GM23248 (cell line): Measurements from ENCODE around the gene ZNF8.
"Not testable (repeated sequence)": the region's sequence is repeated elsewhere in the genome, so short reads cannot be mapped to it uniquely, and the experiment has no call there.

Source experiments
- EZH2 ChIP-seq: fragments of 200-600 bp; sonication (generic); IDR thresholded peaks from 2 replicates; pipeline ENCODE4 v1.6.1; 2018; ENCODE audit warnings: antibody characterized with exemption, mild to moderate bottlenecking; ENCODE audit not compliant: insufficient read depth, poor library complexity, severe bottlenecking
- EZH2phosphoT487 ChIP-seq: fragments of 200-600 bp; sonication (generic); IDR thresholded peaks from 2 replicates; pipeline ENCODE4 v1.6.1; 2018; ENCODE audit warnings: antibody characterized with exemption, moderate library complexity, mild to moderate bottlenecking, low read depth; ENCODE audit not compliant: insufficient read depth

- TF ChIP-seq EZH2, EZH2phosphoT487: not testable (repeated sequence)
These were observed 31.9 kb downstream of the ZNF8 start for GRCh38 chr19:58310685-58311084.
